GM23338 (cell line): ENCODE measurements around the gene PPP1R12C. TPM values are rescaled to one million over a fixed set of nuclear protein-coding genes. Genes with fewer than 3 reads are reported as not detected.

Experiments
- ATAC-seq: fragments of 200-7000 bp; cut with Tn5 transposase; 3 replicates; pipeline ENCODE4 v1.9.1; 2020
- DNase-seq: peaks from one replicate; pipeline ENCODE4 v3.0.0-alpha.2; 2015; ENCODE audit warnings: low spot score
- H2AFZ ChIP-seq: fragments of 200-600 bp; sonication (generic); 2 replicates; pipeline ENCODE4 v1.8.0; 2016; ENCODE audit warnings: antibody characterized with exemption, mild to moderate bottlenecking, moderate library complexity
- H3F3A ChIP-seq: fragments of 200-600 bp; sonication (generic); replicated peaks from 2 replicates; pipeline ENCODE4 v1.8.0; 2017; ENCODE audit warnings: antibody characterized with exemption, mixed run types, low read depth
- H3K27ac ChIP-seq: fragments of 200-600 bp; sonication (generic); 2 replicates; pipeline ENCODE4 v1.6.1; 2016; ENCODE audit warnings: low read depth
- H3K27me3 ChIP-seq: fragments of 200-600 bp; sonication (generic); 2 replicates; pipeline ENCODE4 v1.8.0; 2016; ENCODE audit warnings: mild to moderate bottlenecking, mixed run types, moderate library complexity; ENCODE audit not compliant: insufficient read depth
- H3K36me3 ChIP-seq: fragments of 200-600 bp; sonication (generic); 2 replicates; pipeline ENCODE4 v1.8.0; 2016; ENCODE audit warnings: mild to moderate bottlenecking; ENCODE audit not compliant: insufficient read depth
- H3K4me1 ChIP-seq: fragments of 200-600 bp; sonication (generic); 2 replicates; pipeline ENCODE4 v1.8.0; 2016; ENCODE audit warnings: mild to moderate bottlenecking, moderate library complexity; ENCODE audit not compliant: insufficient read depth
- H3K4me2 ChIP-seq: fragments of 200-600 bp; sonication (generic); 2 replicates; pipeline ENCODE4 v1.7.1; 2017; ENCODE audit warnings: mixed run types
- H3K4me3 ChIP-seq: fragments of 200-600 bp; sonication (generic); 2 replicates; pipeline ENCODE4 v1.6.1; 2016; ENCODE audit warnings: mixed run types
- H3K79me2 ChIP-seq: fragments of 200-600 bp; sonication (generic); replicated peaks from 2 replicates; pipeline ENCODE4 v1.8.0; 2017; ENCODE audit warnings: mild to moderate bottlenecking; ENCODE audit not compliant: insufficient read depth
- H3K9me2 ChIP-seq: fragments of 200-600 bp; sonication (generic); 2 replicates; pipeline ENCODE4 v1.8.0; 2017; ENCODE audit not compliant: insufficient read depth
- H4K20me1 ChIP-seq: fragments of 200-600 bp; sonication (generic); replicated peaks from 2 replicates; pipeline ENCODE4 v1.8.0; 2017; ENCODE audit warnings: mild to moderate bottlenecking; ENCODE audit not compliant: insufficient read depth
- H3K27ac Mint-ChIP-seq: 2 replicates; pipeline ENCODE4 v1.8.0; 2020; ENCODE audit warnings: inconsistent platforms, mild to moderate bottlenecking, moderate library complexity, mixed read lengths
- H3K27me3 Mint-ChIP-seq: 3 replicates; pipeline ENCODE4 v1.8.0; 2022; ENCODE audit warnings: low read depth, mild to moderate bottlenecking, moderate library complexity, mixed read lengths, inconsistent platforms; ENCODE audit not compliant: insufficient read depth, poor library complexity
- H3K36me3 Mint-ChIP-seq: 3 replicates; pipeline ENCODE4 v1.8.0; 2021; ENCODE audit warnings: low read depth, mild to moderate bottlenecking, inconsistent platforms, moderate library complexity, mixed read lengths
- H3K4me1 Mint-ChIP-seq: 3 replicates; pipeline ENCODE4 v1.8.0; 2020; ENCODE audit warnings: mild to moderate bottlenecking, inconsistent platforms, mixed read lengths
- H3K4me3 Mint-ChIP-seq: 3 replicates; pipeline ENCODE4 v1.8.0; 2021; ENCODE audit warnings: moderate library complexity, mild to moderate bottlenecking, inconsistent platforms, mixed read lengths
- H3K9me3 Mint-ChIP-seq: 3 replicates; pipeline ENCODE4 v1.8.0; 2020; ENCODE audit warnings: moderate library complexity, mild to moderate bottlenecking, inconsistent platforms, mixed read lengths
- CREB1 ChIP-seq: fragments of 250-450 bp; sonication (Bioruptor Pico); IDR thresholded peaks from 2 replicates; pipeline ENCODE4 v1.5.0; 2020; ENCODE audit warnings: low read depth, mild to moderate bottlenecking, moderate library complexity
- CTCF ChIP-seq, 2 experiments: fragments of 200-600 bp in 1 of 2; sonication (generic) in 1 of 2; conservative IDR thresholded peaks; 2 replicates each; pipeline versions ENCODE4 v1.5.1 to v1.6.1; 2016 to 2017; ENCODE audit warnings: antibody characterized with exemption in 2 of 2, low read depth in 2 of 2, mild to moderate bottlenecking in 2 of 2, moderate library complexity in 1 of 2
- EZH2phosphoT487 ChIP-seq: fragments of 200-600 bp; sonication (generic); IDR thresholded peaks from one replicate; pipeline ENCODE4 v1.8.1; 2018; ENCODE audit warnings: antibody characterized with exemption; ENCODE audit not compliant: unreplicated experiment
- NANOG ChIP-seq: IDR thresholded peaks from 2 replicates; pipeline ENCODE4 v1.6.1; 2016; ENCODE audit warnings: antibody characterized with exemption, borderline replicate concordance
- POLR2AphosphoS5 ChIP-seq: IDR thresholded peaks from 2 replicates; pipeline ENCODE4 v1.6.1; 2016; ENCODE audit warnings: antibody characterized with exemption, low read depth
- ZNF114 ChIP-seq: fragments of 250-450 bp; sonication (Bioruptor Pico); IDR thresholded peaks from 2 replicates; pipeline ENCODE4 v1.5.0; 2020; ENCODE audit warnings: mild to moderate bottlenecking, moderate library complexity
- microRNA-seq: library from miRNA; unstranded; fragments of <30 nt; microRNA quantifications from one replicate; pipeline ENCODE4, GENCODE V29; 2017
- polyA plus RNA-seq: library from polyadenylated mRNA; unstranded; fragments of >200 nt; fragmentation: Nextera tagmentation; extraction: Ambion mirVana; gene quantifications from 2 replicates; pipeline ENCODE4 v1.2.1, GENCODE V29; 2016
- small RNA-seq: library from RNA; depleted of rRNA; stranded (forward); fragments of <200 nt; gene quantifications from one replicate; pipeline ENCODE3, GENCODE V24; 2014; ENCODE audit warnings: low replicate concordance
- total RNA-seq: library from RNA; depleted of rRNA; stranded (reverse); fragments of >200 nt; shearing (Covaris generic); gene quantifications from 2 replicates; pipeline ENCODE4 v1.2.3, GENCODE V29; 2014; rRNA removed

Gene PPP1R12C
- total and polyA plus RNA-seq, 2 experiments from 2014 or later, result 33.2 to 83.9 TPM

DNA sequence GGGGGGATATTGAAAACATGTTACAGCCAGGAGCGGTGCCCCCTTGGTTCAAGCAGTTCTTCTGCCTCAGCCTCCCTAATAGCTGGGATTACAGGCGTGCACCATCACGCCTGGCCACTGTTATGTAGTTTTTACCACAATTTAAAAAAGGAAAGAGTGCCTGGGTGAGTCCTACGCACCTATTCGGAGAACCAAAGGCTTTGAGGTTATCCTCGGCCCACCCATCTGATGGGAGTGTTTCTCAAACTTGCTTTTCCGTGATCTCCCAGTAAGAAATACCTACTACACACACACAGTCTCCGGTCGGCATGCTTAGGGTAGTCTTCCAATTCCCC, 75.1 kb downstream of the PPP1R12C start (continued):
- TF ChIP-seq CREB1 (CRISPR knock-in tag), result no peak
- TF ChIP-seq POLR2AphosphoS5, result no peak
- no peak for TF ChIP-seq NANOG

DNA sequence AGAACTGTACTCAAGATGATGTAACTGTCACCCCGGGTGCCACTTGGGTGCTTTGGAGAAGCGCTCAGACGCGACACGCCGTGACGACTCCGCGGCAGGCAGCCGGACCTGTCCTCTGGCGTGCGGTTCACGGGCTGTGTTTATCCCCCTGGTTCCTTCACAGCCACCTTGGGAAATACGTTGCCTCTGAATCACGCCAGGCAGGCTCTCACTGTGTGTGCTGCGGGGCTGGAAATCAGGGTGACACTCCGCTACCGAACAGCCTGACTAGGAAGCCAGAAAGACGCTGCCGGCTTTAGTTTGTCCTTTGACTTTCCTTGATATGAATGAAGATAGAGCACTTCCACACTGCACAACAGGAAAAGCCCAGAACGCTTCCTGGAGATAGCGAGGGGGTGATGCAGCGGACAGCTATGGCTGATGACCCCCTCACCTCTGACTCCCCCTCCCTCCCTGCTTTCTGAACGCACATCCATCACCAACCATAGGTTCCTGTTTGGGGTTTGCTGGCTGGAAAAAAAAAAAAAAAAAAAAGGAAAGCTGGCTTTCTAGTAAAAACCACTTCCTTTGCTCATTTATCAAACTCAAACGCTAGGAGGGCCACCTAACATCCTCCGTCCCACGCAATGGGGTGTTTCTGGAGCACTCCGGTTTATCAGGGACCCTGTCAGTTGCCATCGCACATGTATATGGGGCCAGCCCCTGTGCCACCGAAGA, 75.7 kb downstream of the PPP1R12C start:
- Histone ChIP-seq H3K9me2 (no peaks in the 10 kb centered on the region), H3K4me2 (no peak overlapping the region), H3K4me3 (no peak overlapping the region), H3K27me3 (no peaks in the 10 kb centered on the region), H3F3A (no peaks in the 10 kb centered on the region), H3K79me2 (peaks cover 27% of the 10 kb centered on the region; the same call in 1 of the 2 replicates), H3K36me3 (no peaks in the 10 kb centered on the region), H3K4me1 (no peaks in the 10 kb centered on the region), H2AFZ (no peak overlapping the region), H3K27ac (no peak overlapping the region), H4K20me1 (peaks cover 22% of the 10 kb centered on the region; the same call in 1 of the 2 replicates)
- TF ChIP-seq POLR2AphosphoS5 (no peak), ZNF114 (CRISPR knock-in tag) (no peak), EZH2phosphoT487 (no peak)
- no peak overlapping the region for H3K4me3 Mint-ChIP-seq
- ATAC-seq, result no peak
- H3K9me3 Mint-ChIP-seq, result no peaks in the 10 kb centered on the region
- H3K27me3 Mint-ChIP-seq, result peaks cover 6% of the 10 kb centered on the region
- H3K27ac Mint-ChIP-seq, result no peak overlapping the region
- H3K4me1 Mint-ChIP-seq, result no peaks in the 10 kb centered on the region
- no peak for DNase-seq
- peaks cover 37% of the 10 kb centered on the region for H3K36me3 Mint-ChIP-seq

GRCh38 chr19:55041244-55041626, 76.2 kb downstream of the PPP1R12C start:
- Histone ChIP-seq H3K4me3 (no peak overlapping the region), H3K79me2 (peaks cover 27% of the 10 kb centered on the region; the same call in 1 of the 2 replicates), H3K9me2 (no peaks in the 10 kb centered on the region), H3K27me3 (no peaks in the 10 kb centered on the region), H3K36me3 (no peaks in the 10 kb centered on the region), H2AFZ (no peak overlapping the region), H3K27ac (no peak overlapping the region), H3K4me2 (no peak overlapping the region), H4K20me1 (peaks cover 24% of the 10 kb centered on the region; the same call in 1 of the 2 replicates), H3K4me1 (no peaks in the 10 kb centered on the region), H3F3A (no peaks in the 10 kb centered on the region)
- TF ChIP-seq CTCF (conservative IDR thresholded peaks at IDR 0.05; ENCODE audit: low read depth in 2 of 2) (no peak), EZH2phosphoT487 (no peak), POLR2AphosphoS5 (no peak)
- Mint-ChIP-seq H3K27me3 (peaks cover 6% of the 10 kb centered on the region), H3K9me3 (no peaks in the 10 kb centered on the region), H3K4me1 (no peaks in the 10 kb centered on the region), H3K27ac (no peak overlapping the region), H3K4me3 (no peak overlapping the region), H3K36me3 (peaks cover 34% of the 10 kb centered on the region)
- DNase-seq (no peak), ATAC-seq (no peak)

Small RNAs within 50 kb of the gene (microRNA-seq; reads per million reads assigned to microRNA genes)
- gene MIR7975, result not detected

Small RNAs within 50 kb of the gene (small RNA-seq; reads per million reads assigned to genes)
- not detected for gene MIR7975
- not detected for gene RF01210

Other genes with a start within 250 kb of the PPP1R12C start
- gene FCAR, start 243.4 kb downstream of the PPP1R12C start, total RNA-seq, result not detected in 2 replicates
- not detected in 2 replicates for gene FCAR, start 243.4 kb downstream of the PPP1R12C start, polyA plus RNA-seq
- gene NCR1, start 211.5 kb downstream of the PPP1R12C start, total RNA-seq, result 0.78 and 2.0 TPM in 2 replicates
- 1.6 and 1.8 TPM in 2 replicates for gene NCR1, start 211.5 kb downstream of the PPP1R12C start, polyA plus RNA-seq
- gene NLRP7, start 170.1 kb downstream of the PPP1R12C start, total RNA-seq, result 1.8 and 2.2 TPM in 2 replicates
- 1.2 and 1.4 TPM in 2 replicates for gene NLRP7, start 170.1 kb downstream of the PPP1R12C start, polyA plus RNA-seq
- gene NLRP2, start 151.3 kb downstream of the PPP1R12C start, total RNA-seq, result 126 and 128 TPM in 2 replicates
- 51.7 and 54.8 TPM in 2 replicates for gene NLRP2, start 151.3 kb downstream of the PPP1R12C start, polyA plus RNA-seq
- gene GP6, start 79.4 kb downstream of the PPP1R12C start, total RNA-seq, result 0.17 TPM in 1 of 2 replicates, not detected in the other
- gene GP6, start 79.4 kb downstream of the PPP1R12C start, polyA plus RNA-seq, result 1.3 TPM in 2 replicates
- gene RDH13, start 54.5 kb downstream of the PPP1R12C start, total RNA-seq, result 32.3 and 36.5 TPM in 2 replicates
- gene RDH13, start 54.5 kb downstream of the PPP1R12C start, polyA plus RNA-seq, result 23.0 and 28.0 TPM in 2 replicates
- 40.6 and 47.5 TPM in 2 replicates for gene EPS8L1, start 41.8 kb downstream of the PPP1R12C start, total RNA-seq
- 51.2 and 61.3 TPM in 2 replicates for gene EPS8L1, start 41.8 kb downstream of the PPP1R12C start, polyA plus RNA-seq
- gene TNNT1, start 31.6 kb upstream of the PPP1R12C start, total RNA-seq, result 51.4 and 59.3 TPM in 2 replicates
- 139 and 150 TPM in 2 replicates for gene TNNT1, start 31.6 kb upstream of the PPP1R12C start, polyA plus RNA-seq
- 21.5 and 27.9 TPM in 2 replicates for gene TNNI3, start 40.1 kb upstream of the PPP1R12C start, total RNA-seq
- gene TNNI3, start 40.1 kb upstream of the PPP1R12C start, polyA plus RNA-seq, result 150 and 153 TPM in 2 replicates
- 5.6 and 8.5 TPM in 2 replicates for gene DNAAF3, start 49.0 kb upstream of the PPP1R12C start, total RNA-seq
- gene DNAAF3, start 49.0 kb upstream of the PPP1R12C start, polyA plus RNA-seq, result 8.8 and 9.0 TPM in 2 replicates
- gene SYT5, start 62.7 kb upstream of the PPP1R12C start, total RNA-seq, result 0.54 and 2.1 TPM in 2 replicates
- 4.0 and 4.7 TPM in 2 replicates for gene SYT5, start 62.7 kb upstream of the PPP1R12C start, polyA plus RNA-seq
- 0.12 and 2.1 TPM in 2 replicates for gene PTPRH, start 91.9 kb upstream of the PPP1R12C start, total RNA-seq
- gene PTPRH, start 91.9 kb upstream of the PPP1R12C start, polyA plus RNA-seq, result 0.12 and 0.16 TPM in 2 replicates
- gene TMEM86B, start 111.1 kb upstream of the PPP1R12C start, total RNA-seq, result 2.9 and 3.2 TPM in 2 replicates
- 1.1 and 1.7 TPM in 2 replicates for gene TMEM86B, start 111.1 kb upstream of the PPP1R12C start, polyA plus RNA-seq
- 62.5 and 70.8 TPM in 2 replicates for gene PPP6R1, start 141.4 kb upstream of the PPP1R12C start, total RNA-seq
- gene PPP6R1, start 141.4 kb upstream of the PPP1R12C start, polyA plus RNA-seq, result 22.2 and 24.9 TPM in 2 replicates
- 91.0 and 91.1 TPM in 2 replicates for gene HSPBP1, start 162.5 kb upstream of the PPP1R12C start, total RNA-seq
- 81.9 and 83.6 TPM in 2 replicates for gene HSPBP1, start 162.5 kb upstream of the PPP1R12C start, polyA plus RNA-seq
- 11.3 and 17.2 TPM in 2 replicates for gene BRSK1, start 166.4 kb upstream of the PPP1R12C start, total RNA-seq
- gene BRSK1, start 166.4 kb upstream of the PPP1R12C start, polyA plus RNA-seq, result 2.3 and 3.4 TPM in 2 replicates
- not detected in 2 replicates for gene TMEM150B, start 207.7 kb upstream of the PPP1R12C start, total RNA-seq
- 0.29 and 0.40 TPM in 2 replicates for gene TMEM150B, start 207.7 kb upstream of the PPP1R12C start, polyA plus RNA-seq
- 34.3 and 43.2 TPM in 2 replicates for gene KMT5C, start 222.2 kb upstream of the PPP1R12C start, total RNA-seq
- 12.9 and 14.2 TPM in 2 replicates for gene KMT5C, start 222.2 kb upstream of the PPP1R12C start, polyA plus RNA-seq
- gene COX6B2, start 237.1 kb upstream of the PPP1R12C start, total RNA-seq, result 2.7 and 2.9 TPM in 2 replicates
- 5.3 and 5.7 TPM in 2 replicates for gene COX6B2, start 237.1 kb upstream of the PPP1R12C start, polyA plus RNA-seq
- gene GARIN5B, start 245.6 kb upstream of the PPP1R12C start, total RNA-seq, result not detected in 2 replicates
- not detected in 2 replicates for gene GARIN5B, start 245.6 kb upstream of the PPP1R12C start, polyA plus RNA-seq